BE2C (cell line): ENCODE measurements around the gene STX1B.

Experiments
- DNase-seq: peaks from one replicate; pipeline ENCODE4 v3.0.0-alpha.2; 2020
- H3K27me3 ChIP-seq: fragments of 250-450 bp; sonication (Bioruptor Pico); 2 replicates; pipeline ENCODE4 v1.5.1; 2020; ENCODE audit warnings: mild to moderate bottlenecking
- H3K36me3 ChIP-seq: fragments of 250-450 bp; sonication (Bioruptor Pico); 2 replicates; pipeline ENCODE4 v1.5.1; 2020; ENCODE audit warnings: mild to moderate bottlenecking
- H3K4me1 ChIP-seq: fragments of 250-450 bp; sonication (Bioruptor Pico); 2 replicates; pipeline ENCODE4 v1.5.1; 2020
- H3K4me3 ChIP-seq: 2 replicates; pipeline ENCODE4 v1.5.1; 2011; ENCODE audit warnings: low read depth, low read length
- H3K9me3 ChIP-seq: fragments of 250-450 bp; sonication (Bioruptor Pico); 2 replicates; pipeline ENCODE4 v1.5.1; 2020
- CTCF ChIP-seq: IDR thresholded peaks from 2 replicates; pipeline ENCODE4 v1.5.1; 2012; ENCODE audit warnings: mild to moderate bottlenecking, low read depth, low read length

Gene STX1B

GRCh38 chr16:31000671-31001382, 9.6 kb downstream of the STX1B start:
- no peak for DNase-seq
- Histone ChIP-seq H3K4me1 (no peaks in the 10 kb centered on the region), H3K9me3 (no peaks in the 10 kb centered on the region), H3K4me3 (no peak overlapping the region), H3K27me3 (no peaks in the 10 kb centered on the region), H3K36me3 (no peaks in the 10 kb centered on the region)
- TF ChIP-seq CTCF, result no peak

GRCh38 chr16:30998852-30999761, 11.3 kb downstream of the STX1B start:
- Histone ChIP-seq H3K4me1 (no peaks in the 10 kb centered on the region), H3K4me3 (no peak overlapping the region), H3K9me3 (no peaks in the 10 kb centered on the region), H3K36me3 (no peaks in the 10 kb centered on the region), H3K27me3 (no peaks in the 10 kb centered on the region)
- no peak for DNase-seq
- TF ChIP-seq CTCF, result no peak

GRCh38 chr16:30997725-30998711, 12.4 kb downstream of the STX1B start:
- Histone ChIP-seq H3K9me3 (no peaks in the 10 kb centered on the region), H3K27me3 (no peaks in the 10 kb centered on the region), H3K4me1 (peaks cover 3% of the 10 kb centered on the region; the same call in 1 of the 2 replicates), H3K4me3 (peak overlapping the region; percentile 55), H3K36me3 (no peaks in the 10 kb centered on the region)
- DNase-seq, result no peak
- TF ChIP-seq CTCF, result no peak

GRCh38 chr16:30996985-30997724, 13.3 kb downstream of the STX1B start:
- H3K36me3 ChIP-seq, result no peaks in the 10 kb centered on the region
- H3K9me3 ChIP-seq, result no peaks in the 10 kb centered on the region
- peak; percentile 86 for DNase-seq
- TF ChIP-seq CTCF, result no peak
- H3K4me1 ChIP-seq, result peaks cover 7% of the 10 kb centered on the region; the same call in 1 of the 2 replicates
- H3K27me3 ChIP-seq, result no peaks in the 10 kb centered on the region
- H3K4me3 ChIP-seq, result peak overlapping the region; percentile 55

GRCh38 chr16:30996324-30996984, 14.0 kb downstream of the STX1B start:
- Histone ChIP-seq H3K36me3 (no peaks in the 10 kb centered on the region), H3K27me3 (no peaks in the 10 kb centered on the region), H3K4me3 (peak overlapping the region; percentile 55), H3K4me1 (peaks cover 7% of the 10 kb centered on the region; the same call in 1 of the 2 replicates), H3K9me3 (no peaks in the 10 kb centered on the region)
- no peak for TF ChIP-seq CTCF
- no peak for DNase-seq
